ENCODE measurements around the gene FARS2.

DNA sequence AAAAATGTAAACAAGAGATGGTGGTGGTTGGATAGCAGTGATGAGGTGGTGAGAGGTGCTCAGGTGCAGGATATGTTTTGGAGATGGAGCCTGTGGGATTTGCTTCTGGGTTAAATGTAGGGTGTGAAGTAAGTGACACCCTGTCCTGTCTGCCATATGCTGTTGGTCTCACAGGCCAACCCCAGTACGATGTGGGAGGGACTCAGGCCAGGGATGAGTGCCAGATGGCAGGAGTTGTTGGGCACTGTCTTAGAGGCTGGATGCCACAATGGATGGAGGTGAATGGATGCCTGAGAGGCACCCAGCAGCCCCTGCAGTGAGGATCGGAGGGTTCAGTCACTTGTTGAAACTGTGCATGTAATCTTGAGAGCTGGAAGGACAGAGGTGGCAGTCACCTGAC, 486.1 kb downstream of the FARS2 start:
- TF ChIP-seq, protein P1, sequence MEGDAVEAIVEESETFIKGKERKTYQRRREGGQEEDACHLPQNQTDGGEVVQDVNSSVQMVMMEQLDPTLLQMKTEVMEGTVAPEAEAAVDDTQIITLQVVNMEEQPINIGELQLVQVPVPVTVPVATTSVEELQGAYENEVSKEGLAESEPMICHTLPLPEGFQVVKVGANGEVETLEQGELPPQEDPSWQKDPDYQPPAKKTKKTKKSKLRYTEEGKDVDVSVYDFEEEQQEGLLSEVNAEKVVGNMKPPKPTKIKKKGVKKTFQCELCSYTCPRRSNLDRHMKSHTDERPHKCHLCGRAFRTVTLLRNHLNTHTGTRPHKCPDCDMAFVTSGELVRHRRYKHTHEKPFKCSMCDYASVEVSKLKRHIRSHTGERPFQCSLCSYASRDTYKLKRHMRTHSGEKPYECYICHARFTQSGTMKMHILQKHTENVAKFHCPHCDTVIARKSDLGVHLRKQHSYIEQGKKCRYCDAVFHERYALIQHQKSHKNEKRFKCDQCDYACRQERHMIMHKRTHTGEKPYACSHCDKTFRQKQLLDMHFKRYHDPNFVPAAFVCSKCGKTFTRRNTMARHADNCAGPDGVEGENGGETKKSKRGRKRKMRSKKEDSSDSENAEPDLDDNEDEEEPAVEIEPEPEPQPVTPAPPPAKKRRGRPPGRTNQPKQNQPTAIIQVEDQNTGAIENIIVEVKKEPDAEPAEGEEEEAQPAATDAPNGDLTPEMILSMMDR (IDR thresholded peaks at IDR 0.05): no peak
- TF ChIP-seq POLR2A (IDR thresholded peaks at IDR 0.05) (no peak), POLR2AphosphoS5 (IDR thresholded peaks at IDR 0.05; ENCODE audit: insufficient read depth in 1 of 2, low read depth in 1 of 2) (no peak)

Data from vagina (tissue), 2 donors.